Neural crest cell (in vitro differentiated cells): ENCODE data around the gene ADAMTS13. TPM values are rescaled to one million over a fixed set of nuclear protein-coding genes. Genes with fewer than 3 reads are reported as not detected.

Experiments used
- DNase-seq: peaks from one replicate; pipeline ENCODE4 v3.0.0; 2021; ENCODE audit warnings: low read depth, mixed read lengths, low spot score
- H3K27ac Mint-ChIP-seq: one replicate; pipeline ENCODE4 v1.8.0; 2021; ENCODE audit warnings: mild to moderate bottlenecking, mixed read lengths; ENCODE audit not compliant: unreplicated experiment
- H3K27me3 Mint-ChIP-seq: 2 replicates; pipeline ENCODE4 v1.8.0; 2021; ENCODE audit warnings: low read depth, mild to moderate bottlenecking, mixed read lengths
- H3K36me3 Mint-ChIP-seq: 2 replicates; pipeline ENCODE4 v1.8.0; 2021; ENCODE audit warnings: low read depth, mild to moderate bottlenecking, mixed read lengths
- H3K4me1 Mint-ChIP-seq: 2 replicates; pipeline ENCODE4 v1.8.0; 2021; ENCODE audit warnings: mixed read lengths
- H3K4me3 Mint-ChIP-seq: one replicate; pipeline ENCODE4 v1.8.0; 2021; ENCODE audit warnings: mild to moderate bottlenecking, mixed read lengths
- H3K9me3 Mint-ChIP-seq: 2 replicates; pipeline ENCODE4 v1.8.0; 2021; ENCODE audit warnings: mixed read lengths
- total RNA-seq: library from RNA; stranded (reverse); gene quantifications from 2 replicates; pipeline ENCODE4 v1.2.1, GENCODE V29; 2021
- TF ChIP-seq, protein P1 (sequence below): fragments of 200-600 bp; sonication (generic); conservative IDR thresholded peaks from 2 replicates; pipeline ENCODE4 v1.5.0; 2021; ENCODE audit warnings: antibody characterized with exemption, mild to moderate bottlenecking

ADAMTS13 gene
- total RNA-seq, 1 donor from 2014 or later, result 6.0 TPM

DNA sequence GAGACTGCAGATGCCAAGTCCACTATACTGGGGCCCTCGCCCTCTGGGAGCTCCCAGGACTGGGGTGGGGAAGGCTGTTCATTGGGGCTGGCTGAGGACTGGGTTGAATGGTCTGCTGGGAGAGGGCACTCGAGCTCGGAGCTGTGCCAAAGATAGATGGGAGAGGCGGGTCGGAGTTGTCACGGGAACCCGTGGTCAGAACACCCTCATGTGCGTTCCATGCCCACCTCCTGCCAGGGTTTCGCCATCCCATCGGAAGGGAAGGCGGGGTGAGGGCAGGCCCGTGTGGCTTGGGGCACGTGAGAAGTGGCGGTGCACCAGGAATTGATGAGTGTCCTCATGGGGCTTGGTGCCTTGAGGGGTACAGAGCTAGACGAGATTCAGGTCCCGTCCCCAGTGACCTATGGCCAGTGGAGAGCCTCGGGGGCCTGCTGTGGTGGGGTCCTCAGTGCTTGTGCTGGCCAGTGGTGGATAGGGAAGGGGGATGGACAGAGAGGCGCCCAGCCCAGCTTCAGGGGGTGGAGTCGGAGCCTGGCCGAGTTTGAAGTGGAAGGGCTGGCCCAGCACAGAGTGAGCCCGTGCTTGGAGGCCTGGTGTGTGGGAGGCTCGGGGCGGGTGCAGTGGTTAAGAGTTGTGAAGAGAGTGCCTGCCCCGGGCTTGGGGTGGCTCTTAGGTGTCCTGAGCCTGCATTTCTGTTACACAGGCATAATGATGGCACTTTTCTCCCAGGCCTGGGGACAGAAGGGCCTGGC is 41.9 kb downstream of the ADAMTS13 start:
- Mint-ChIP-seq H3K9me3 (no peaks in the 10 kb centered on the region), H3K36me3 (no peaks in the 10 kb centered on the region), H3K27ac (peak overlapping the region; percentile 35), H3K4me1 (peaks cover 18% of the 10 kb centered on the region), H3K4me3 (peak overlapping the region; percentile 65), H3K27me3 (no peaks in the 10 kb centered on the region)
- no peak for DNase-seq
- TF ChIP-seq, protein P1, sequence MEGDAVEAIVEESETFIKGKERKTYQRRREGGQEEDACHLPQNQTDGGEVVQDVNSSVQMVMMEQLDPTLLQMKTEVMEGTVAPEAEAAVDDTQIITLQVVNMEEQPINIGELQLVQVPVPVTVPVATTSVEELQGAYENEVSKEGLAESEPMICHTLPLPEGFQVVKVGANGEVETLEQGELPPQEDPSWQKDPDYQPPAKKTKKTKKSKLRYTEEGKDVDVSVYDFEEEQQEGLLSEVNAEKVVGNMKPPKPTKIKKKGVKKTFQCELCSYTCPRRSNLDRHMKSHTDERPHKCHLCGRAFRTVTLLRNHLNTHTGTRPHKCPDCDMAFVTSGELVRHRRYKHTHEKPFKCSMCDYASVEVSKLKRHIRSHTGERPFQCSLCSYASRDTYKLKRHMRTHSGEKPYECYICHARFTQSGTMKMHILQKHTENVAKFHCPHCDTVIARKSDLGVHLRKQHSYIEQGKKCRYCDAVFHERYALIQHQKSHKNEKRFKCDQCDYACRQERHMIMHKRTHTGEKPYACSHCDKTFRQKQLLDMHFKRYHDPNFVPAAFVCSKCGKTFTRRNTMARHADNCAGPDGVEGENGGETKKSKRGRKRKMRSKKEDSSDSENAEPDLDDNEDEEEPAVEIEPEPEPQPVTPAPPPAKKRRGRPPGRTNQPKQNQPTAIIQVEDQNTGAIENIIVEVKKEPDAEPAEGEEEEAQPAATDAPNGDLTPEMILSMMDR, result no peak

DNA sequence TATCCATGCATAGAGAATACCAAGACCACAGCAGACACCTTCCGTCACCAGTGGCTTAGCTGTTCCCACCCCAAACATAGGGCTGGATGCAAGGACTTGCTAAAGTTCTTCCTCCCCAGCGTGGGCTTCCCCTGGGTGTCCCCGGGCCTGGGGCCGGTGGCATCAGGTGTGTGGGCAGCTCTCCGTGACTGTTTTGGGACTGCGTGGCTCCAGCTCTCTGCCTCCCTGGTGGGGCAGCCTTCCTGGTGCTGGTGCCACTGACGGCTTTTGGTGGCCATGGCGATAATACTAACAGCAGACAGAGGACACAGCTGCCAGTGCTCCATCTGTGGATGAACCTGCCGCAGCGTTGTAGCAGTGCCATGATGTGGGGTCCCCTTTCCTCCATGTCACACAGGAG is 42.5 kb downstream of the ADAMTS13 start:
- Mint-ChIP-seq H3K4me3 (no peak overlapping the region), H3K36me3 (no peaks in the 10 kb centered on the region), H3K9me3 (no peaks in the 10 kb centered on the region), H3K27me3 (no peaks in the 10 kb centered on the region), H3K27ac (no peak overlapping the region), H3K4me1 (peaks cover 14% of the 10 kb centered on the region)
- DNase-seq, result no peak
- TF ChIP-seq, protein P1, result no peak

DNA sequence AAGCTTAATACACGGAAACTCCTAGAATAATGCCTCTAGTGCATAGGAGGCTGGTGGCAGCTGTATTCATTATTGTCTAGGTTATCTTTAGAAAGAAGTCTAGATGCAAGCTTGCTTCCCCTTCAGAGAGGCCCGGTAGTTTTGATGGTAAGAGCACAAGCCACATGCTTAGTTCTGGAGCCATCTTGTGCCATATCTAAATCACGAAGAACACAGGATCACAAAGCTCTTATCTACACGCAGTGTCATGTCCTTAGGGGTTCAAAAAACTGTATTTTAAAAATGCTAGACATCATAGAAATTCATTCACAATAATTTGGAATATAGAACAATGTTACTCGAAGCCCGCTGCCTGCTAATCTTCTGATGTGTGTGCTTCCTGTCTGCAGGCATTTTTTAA is 43.8 kb downstream of the ADAMTS13 start:
- Mint-ChIP-seq H3K36me3 (no peaks in the 10 kb centered on the region), H3K4me1 (peaks cover 8% of the 10 kb centered on the region), H3K9me3 (no peaks in the 10 kb centered on the region), H3K4me3 (peak overlapping the region; percentile 17), H3K27ac (no peak overlapping the region), H3K27me3 (peaks cover 2% of the 10 kb centered on the region)
- TF ChIP-seq, protein P1, result no peak
- no peak for DNase-seq

DNA sequence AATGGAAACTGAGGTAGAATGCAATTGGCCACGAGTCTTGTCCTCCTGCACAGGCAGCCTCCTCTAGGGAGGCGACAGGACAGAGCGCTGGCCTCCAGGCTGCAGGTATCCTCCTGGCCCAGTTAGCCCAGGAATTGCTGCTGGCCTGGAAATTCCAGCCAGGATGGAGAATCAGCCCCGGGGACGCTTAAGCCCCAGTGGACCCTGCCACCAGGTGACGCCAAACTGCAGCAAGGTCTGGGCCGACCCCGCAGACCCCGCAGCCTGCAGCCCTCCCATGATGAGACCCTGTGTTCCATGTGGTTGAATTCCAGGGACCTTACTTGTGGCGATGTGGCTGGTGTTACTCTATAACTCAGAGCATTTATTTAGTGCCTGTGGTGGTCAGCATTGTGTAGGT is 44.9 kb downstream of the ADAMTS13 start:
- TF ChIP-seq, protein P1, result no peak
- H3K4me1 Mint-ChIP-seq, result no peaks in the 10 kb centered on the region
- peaks cover 2% of the 10 kb centered on the region for H3K27me3 Mint-ChIP-seq
- no peak overlapping the region for H3K27ac Mint-ChIP-seq
- peak overlapping the region; percentile 34 for H3K4me3 Mint-ChIP-seq
- no peaks in the 10 kb centered on the region for H3K36me3 Mint-ChIP-seq
- DNase-seq, result no peak
- no peaks in the 10 kb centered on the region for H3K9me3 Mint-ChIP-seq

DNA sequence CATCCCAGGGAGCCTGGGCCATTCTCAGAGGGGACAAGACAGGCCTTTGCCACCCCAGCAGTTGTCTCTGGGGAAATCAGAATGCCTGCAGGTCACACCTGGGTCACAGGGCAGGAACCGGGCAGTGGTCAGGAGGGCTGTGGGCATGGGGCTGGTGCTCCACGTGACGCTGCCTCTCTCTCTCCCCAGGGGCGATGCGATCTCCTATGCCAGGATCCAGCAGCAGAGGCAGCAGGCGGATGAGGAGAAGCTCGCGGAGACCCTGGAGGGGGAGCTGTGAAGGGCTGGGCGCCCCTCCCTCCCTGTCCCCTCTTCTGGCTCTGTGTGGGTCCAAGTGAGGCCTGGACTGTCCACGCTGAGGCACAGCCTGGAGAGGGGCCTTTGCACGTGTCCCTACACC is 46.2 kb downstream of the ADAMTS13 start:
- peaks cover 2% of the 10 kb centered on the region for H3K27me3 Mint-ChIP-seq

More for the DNA sequence above, 46.2 kb downstream of the ADAMTS13 start:
- H3K4me3 Mint-ChIP-seq, result no peak overlapping the region
- TF ChIP-seq, protein P1, result no peak
- H3K4me1 Mint-ChIP-seq, result no peaks in the 10 kb centered on the region
- H3K36me3 Mint-ChIP-seq, result no peaks in the 10 kb centered on the region
- H3K9me3 Mint-ChIP-seq, result no peaks in the 10 kb centered on the region
- DNase-seq, result no peak
- H3K27ac Mint-ChIP-seq, result no peak overlapping the region
